Activated CD8-positive, alpha-beta T cell treated with anti-CD3 and anti-CD28 coated beads, Interleukin-2, amount 10 ng/mL, durations not matched to agents 7 days and 5 days (primary cell): ENCODE results near the gene HPCAL1. TPM values are rescaled to one million over a fixed set of nuclear protein-coding genes. Genes with fewer than 3 reads are reported as not detected.
"Not testable (repeated sequence)": the region's sequence is repeated elsewhere in the genome, so short reads cannot be mapped to it uniquely, and the experiment has no call there.

Source experiments
- ATAC-seq: fragments of 150-1000 bp; cut with Tn5 transposase; one replicate; pipeline ENCODE4 v1.10.0; 2021; ENCODE audit warnings: moderate library complexity
- CTCF ChIA-PET: fragments of 350-600 bp; sonication (Branson Sonifier 250); formaldehyde crosslinking; loops from one replicate; lab custom pipeline; 2021; ENCODE audit warnings: antibody characterized with exemption; lab: Charles Lee
- POLR2A ChIA-PET: fragments of 350-600 bp; sonication (Branson Sonifier 250); formaldehyde crosslinking; loops from one replicate; lab custom pipeline; 2021; ENCODE audit warnings: antibody characterized with exemption; lab: Charles Lee
- DNase-seq: peaks from one replicate; pipeline ENCODE4 v3.0.0-alpha.2; 2020
- H3K27ac Mint-ChIP-seq: one replicate; pipeline ENCODE4 v1.8.0; 2021; ENCODE audit warnings: mild to moderate bottlenecking, mixed read lengths
- H3K27me3 Mint-ChIP-seq: one replicate; pipeline ENCODE4 v1.8.0; 2021; ENCODE audit warnings: low read depth, mixed read lengths
- H3K36me3 Mint-ChIP-seq: one replicate; pipeline ENCODE4 v1.8.0; 2021; ENCODE audit warnings: low read depth, mixed read lengths
- H3K4me1 Mint-ChIP-seq: one replicate; pipeline ENCODE4 v1.8.0; 2021; ENCODE audit warnings: low read depth, mixed read lengths
- H3K4me3 Mint-ChIP-seq: one replicate; pipeline ENCODE4 v1.8.0; 2021; ENCODE audit warnings: mild to moderate bottlenecking, mixed read lengths
- H3K9me3 Mint-ChIP-seq: one replicate; pipeline ENCODE4 v1.8.0; 2022; ENCODE audit warnings: mixed read lengths; ENCODE audit not compliant: insufficient read depth
- total RNA-seq, 2 experiments: library from RNA; stranded (reverse); gene quantifications; one replicate each; pipeline ENCODE4 v1.2.3, GENCODE V29; 2021

Gene HPCAL1
- total RNA-seq, 2 experiments from 2014 or later = 55.8 to 56.6 TPM

GRCh38 chr2:10448576-10449485 is 146.1 kb downstream of the HPCAL1 start:
- H3K27ac Mint-ChIP-seq = peak overlapping the region; percentile 91
- H3K4me3 Mint-ChIP-seq = peak overlapping the region; percentile 82
- DNase-seq = peak; percentile 95
- POLR2A ChIA-PET = interaction anchor here (0.6 to 1.9 kb wide), 10 partner anchors 12 to 331 kb away, joined by 3 to 6 read pairs (median 4); partner anchors contain the start of genes NOL10 and RRM2
- H3K27me3 Mint-ChIP-seq = no peaks in the 10 kb centered on the region
- H3K4me1 Mint-ChIP-seq = peaks cover 46% of the 10 kb centered on the region
- no peaks in the 10 kb centered on the region for H3K9me3 Mint-ChIP-seq
- ATAC-seq = peak; percentile 72
- CTCF ChIA-PET = interaction anchor here (0.7 to 5.1 kb wide), 15 partner anchors 9 to 376 kb away, joined by 3 to 47 read pairs (median 4); partner anchors contain the start of gene NOL10
- peaks cover 15% of the 10 kb centered on the region for H3K36me3 Mint-ChIP-seq

GRCh38 chr2:10449486-10449831 is 146.8 kb downstream of the HPCAL1 start:
- POLR2A ChIA-PET = interaction anchor here (0.6 kb wide), 1 partner anchor 210 kb away, joined by 3 read pairs; no protein-coding TSS in a partner anchor

GRCh38 chr2:10449838-10450691 is 147.4 kb downstream of the HPCAL1 start:
- peak overlapping the region; percentile 91 for H3K27ac Mint-ChIP-seq
- CTCF ChIA-PET = interaction anchor here (0.9 to 1.6 kb wide), 4 partner anchors 13 to 218 kb away, joined by 3 to 5 read pairs (median 4); no protein-coding TSS in a partner anchor

More at GRCh38 chr2:10449486-10449831, 146.8 kb downstream of the HPCAL1 start:
- Mint-ChIP-seq H3K27ac (peak overlapping the region; percentile 91), H3K36me3 (peaks cover 9% of the 10 kb centered on the region), H3K4me3 (peak overlapping the region; percentile 82), H3K4me1 (peaks cover 43% of the 10 kb centered on the region), H3K27me3 (no peaks in the 10 kb centered on the region), H3K9me3 (no peaks in the 10 kb centered on the region)
- CTCF ChIA-PET = interaction anchor here (0.9 to 1.6 kb wide), 6 partner anchors 10 to 219 kb away, joined by 3 to 5 read pairs (median 3); no protein-coding TSS in a partner anchor
- ATAC-seq (no peak), DNase-seq (no peak)

GRCh38 chr2:10451819-10452218 is 149.1 kb downstream of the HPCAL1 start:
- ChIA-PET CTCF (interaction anchor here (1.0 kb wide), 1 partner anchor 203 kb away, joined by 3 read pairs; no protein-coding TSS in a partner anchor), POLR2A (no interaction called here)
- Mint-ChIP-seq H3K4me3 (no peak overlapping the region), H3K36me3 (peaks cover 4% of the 10 kb centered on the region), H3K4me1 (peaks cover 24% of the 10 kb centered on the region), H3K27me3 (no peaks in the 10 kb centered on the region), H3K9me3 (no peaks in the 10 kb centered on the region), H3K27ac (no peak overlapping the region)
- no peak for ATAC-seq
- DNase-seq = no peak

More at GRCh38 chr2:10449838-10450691, 147.4 kb downstream of the HPCAL1 start:
- Mint-ChIP-seq H3K9me3 (no peaks in the 10 kb centered on the region), H3K27me3 (no peaks in the 10 kb centered on the region), H3K4me1 (peaks cover 37% of the 10 kb centered on the region), H3K36me3 (peaks cover 4% of the 10 kb centered on the region), H3K4me3 (peak overlapping the region; percentile 82)
- POLR2A ChIA-PET = interaction anchor here (0.6 kb wide), 1 partner anchor 208 kb away, joined by 4 read pairs; no protein-coding TSS in a partner anchor
- DNase-seq = no peak
- ATAC-seq = no peak

GRCh38 chr2:10452312-10452711 is 149.6 kb downstream of the HPCAL1 start:
- POLR2A ChIA-PET = no interaction called here

GRCh38 chr2:10452956-10453904 is 150.5 kb downstream of the HPCAL1 start:
- ChIA-PET POLR2A (no interaction called here), CTCF (interaction anchor here (0.7 kb wide), 1 partner anchor 76 kb away, joined by 3 read pairs; no protein-coding TSS in a partner anchor)

More at GRCh38 chr2:10452312-10452711, 149.6 kb downstream of the HPCAL1 start:
- H3K27me3 Mint-ChIP-seq = no peaks in the 10 kb centered on the region
- no peak for DNase-seq
- peaks cover 19% of the 10 kb centered on the region for H3K4me1 Mint-ChIP-seq
- ATAC-seq = no peak
- H3K27ac Mint-ChIP-seq = no peak overlapping the region
- H3K36me3 Mint-ChIP-seq = peaks cover 2% of the 10 kb centered on the region
- H3K9me3 Mint-ChIP-seq = no peaks in the 10 kb centered on the region
- CTCF ChIA-PET = no interaction called here
- H3K4me3 Mint-ChIP-seq = no peak overlapping the region

GRCh38 chr2:10453905-10454298 is 151.2 kb downstream of the HPCAL1 start:
- DNase-seq (no peak), ATAC-seq (no peak)
- ChIA-PET POLR2A (no interaction called here), CTCF (interaction anchor here (0.7 kb wide), 1 partner anchor 75 kb away, joined by 3 read pairs; no protein-coding TSS in a partner anchor)
- no peak overlapping the region for H3K4me3 Mint-ChIP-seq
- H3K36me3 Mint-ChIP-seq = no peaks in the 10 kb centered on the region
- H3K27ac Mint-ChIP-seq = no peak overlapping the region
- peaks cover 6% of the 10 kb centered on the region for H3K27me3 Mint-ChIP-seq
- no peaks in the 10 kb centered on the region for H3K9me3 Mint-ChIP-seq
- H3K4me1 Mint-ChIP-seq = peaks cover 17% of the 10 kb centered on the region

More at GRCh38 chr2:10452956-10453904, 150.5 kb downstream of the HPCAL1 start:
- DNase-seq (no peak), ATAC-seq (no peak)
- H3K27ac Mint-ChIP-seq = no peak overlapping the region
- no peak overlapping the region for H3K4me3 Mint-ChIP-seq
- no peaks in the 10 kb centered on the region for H3K36me3 Mint-ChIP-seq
- peaks cover 17% of the 10 kb centered on the region for H3K4me1 Mint-ChIP-seq
- peaks cover 5% of the 10 kb centered on the region for H3K27me3 Mint-ChIP-seq
- no peaks in the 10 kb centered on the region for H3K9me3 Mint-ChIP-seq

GRCh38 chr2:10454505-10454904 is 151.8 kb downstream of the HPCAL1 start:
- CTCF ChIA-PET = no interaction called here
- POLR2A ChIA-PET = no interaction called here
- DNase-seq = no peak
- Mint-ChIP-seq H3K4me1 (peaks cover 13% of the 10 kb centered on the region), H3K9me3 (no peaks in the 10 kb centered on the region), H3K36me3 (no peaks in the 10 kb centered on the region), H3K4me3 (no peak overlapping the region), H3K27me3 (peaks cover 10% of the 10 kb centered on the region), H3K27ac (no peak overlapping the region)
- no peak for ATAC-seq

- CTCF ChIA-PET = interaction anchor here (1.9 kb wide), 1 partner anchor 22 kb away, joined by 4 read pairs; no protein-coding TSS in a partner anchor
- H3K36me3 Mint-ChIP-seq, ATAC-seq, DNase-seq, H3K4me1 Mint-ChIP-seq, H3K27ac Mint-ChIP-seq, H3K9me3 Mint-ChIP-seq, POLR2A ChIA-PET, H3K4me3 Mint-ChIP-seq: not testable (repeated sequence)
- peaks cover 15% of the 10 kb centered on the region for H3K27me3 Mint-ChIP-seq
Measured at GRCh38 chr2:10457195-10457594, 154.5 kb downstream of the HPCAL1 start.

GRCh38 chr2:10457846-10458598 is 155.3 kb downstream of the HPCAL1 start:
- ChIA-PET POLR2A (no interaction called here), CTCF (no interaction called here)

More at GRCh38 chr2:10457846-10458598, 155.3 kb downstream of the HPCAL1 start:
- H3K27me3 Mint-ChIP-seq = peaks cover 18% of the 10 kb centered on the region
- no peak overlapping the region for H3K4me3 Mint-ChIP-seq
- peaks cover 3% of the 10 kb centered on the region for H3K4me1 Mint-ChIP-seq
- no peaks in the 10 kb centered on the region for H3K9me3 Mint-ChIP-seq
- no peaks in the 10 kb centered on the region for H3K36me3 Mint-ChIP-seq
- H3K27ac Mint-ChIP-seq = no peak overlapping the region
- DNase-seq = no peak
- no peak for ATAC-seq
